Thymus (tissue), 11 donors: ENCODE data around the gene LAP3. TPM values are rescaled to one million over a fixed set of nuclear protein-coding genes. Genes with fewer than 3 reads are reported as not detected.

Source experiments
- DNase-seq, 9 donors: peaks; one replicate each; pipeline ENCODE4 v3.0.0-alpha.2; 2013; ENCODE audit warnings: low spot score in 9 of 9, low read depth in 6 of 9, missing footprints in 1 of 9
- H3K27ac ChIP-seq, 2 donors: one replicate each; pipeline ENCODE4 v1.5.1; 2013; ENCODE audit warnings: control low read depth in 1 of 2, low read depth in 1 of 2, low read length in 1 of 2, mild to moderate bottlenecking in 1 of 2, moderate library complexity in 1 of 2
- H3K27me3 ChIP-seq, 2 donors: one replicate each; pipeline ENCODE4 v1.5.1; 2013; ENCODE audit warnings: low read length in 1 of 2; ENCODE audit not compliant: control insufficient read depth in 2 of 2, insufficient read depth in 1 of 2
- H3K36me3 ChIP-seq, 2 donors: one replicate each; pipeline ENCODE4 v1.5.1; 2013; ENCODE audit warnings: low read length in 1 of 2, mild to moderate bottlenecking in 1 of 2, moderate library complexity in 1 of 2; ENCODE audit not compliant: control insufficient read depth in 2 of 2, insufficient read depth in 2 of 2
- H3K4me1 ChIP-seq, 2 donors: one replicate each; pipeline ENCODE4 v1.5.1; 2013; ENCODE audit warnings: low read length in 2 of 2; ENCODE audit not compliant: control insufficient read depth in 2 of 2, insufficient read depth in 2 of 2
- H3K4me3 ChIP-seq, 2 donors: one replicate each; pipeline ENCODE4 v1.5.1; 2013; ENCODE audit warnings: low read length in 2 of 2, control low read depth in 1 of 2, mild to moderate bottlenecking in 1 of 2
- H3K9me3 ChIP-seq, 2 donors: one replicate each; pipeline ENCODE4 v1.5.1; 2013; ENCODE audit warnings: low read length in 1 of 2, mild to moderate bottlenecking in 1 of 2; ENCODE audit not compliant: control insufficient read depth in 2 of 2, insufficient read depth in 1 of 2
- WGBS: extraction: QIAGEN DNeasy Blood & Tissue Kit; methylation state at CpG from one replicate; pipeline ENCODE4 v1.1.7; 2013; 5-methylcytosine and 5-hydroxymethylcytosine counted together
- polyA plus RNA-seq: library from polyadenylated mRNA; stranded (reverse); fragments of 200-250 nt; gene quantifications from one replicate; pipeline ENCODE4 v1.2.3, GENCODE V29; 2013
- total RNA-seq: library from RNA; stranded (reverse); fragments of 120-200 nt; gene quantifications from one replicate; pipeline ENCODE4 v1.2.4, GENCODE V29; 2013
- donor health status: healthy.

LAP3 gene
- total and polyA plus RNA-seq, 2 donors: 105 to 130 TPM

- no peak overlapping the region for H3K27ac ChIP-seq
These were observed 32.8 kb upstream of the LAP3 start for GRCh38 chr4:17544205-17544604.

DNA sequence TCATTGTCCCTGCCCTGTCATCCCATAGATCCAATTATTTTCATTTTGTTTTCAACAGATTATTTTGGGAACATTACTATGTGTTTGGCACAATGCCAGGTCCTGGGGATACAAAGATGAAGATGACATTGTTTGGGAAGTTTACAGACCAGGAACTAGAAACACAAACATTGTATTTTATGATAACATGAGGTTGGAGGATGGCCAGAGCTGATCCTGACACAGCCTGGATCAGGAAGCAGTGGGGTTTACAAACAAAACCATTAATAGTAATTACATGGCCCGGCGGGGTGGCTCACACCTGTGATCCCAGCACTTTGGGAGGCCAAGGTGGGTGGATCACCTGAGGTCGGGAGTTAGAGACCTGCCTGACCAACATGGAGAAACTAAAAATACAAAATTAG is 32.2 kb upstream of the LAP3 start:
- Histone ChIP-seq H3K27ac (no peak overlapping the region), H3K9me3 (no peaks in the 10 kb centered on the region), H3K4me1 (no peaks in the 10 kb centered on the region), H3K27me3 (peaks cover 0 to 2% of the 10 kb centered on the region in 2 donors), H3K4me3 (no peak overlapping the region), H3K36me3 (no peaks in the 10 kb centered on the region)
- DNase-seq: no peak
- 67% methylated on average over 3 of the region's 3 CpGs for WGBS

More at GRCh38 chr4:17544205-17544604, 32.8 kb upstream of the LAP3 start:
- peaks cover 0 to 2% of the 10 kb centered on the region in 2 donors for H3K27me3 ChIP-seq
- no peaks in the 10 kb centered on the region for H3K36me3 ChIP-seq
- H3K9me3 ChIP-seq: no peaks in the 10 kb centered on the region
- no peaks in the 10 kb centered on the region for H3K4me1 ChIP-seq
- DNase-seq: no peak
- H3K4me3 ChIP-seq: no peak overlapping the region
- WGBS: 75% methylated on average over 6 of the region's 6 CpGs

- Histone ChIP-seq H3K27ac (no peak overlapping the region), H3K36me3 (no peaks in the 10 kb centered on the region), H3K27me3 (peaks cover 0 to 1% of the 10 kb centered on the region in 2 donors), H3K4me1 (no peaks in the 10 kb centered on the region), H3K4me3 (no peak overlapping the region), H3K9me3 (no peaks in the 10 kb centered on the region)
- no peak for DNase-seq
- 82% methylated on average over 11 of the region's 11 CpGs for WGBS
These were observed 31.4 kb upstream of the LAP3 start for GRCh38 chr4:17545374-17546140.

- Histone ChIP-seq H3K9me3 (no peaks in the 10 kb centered on the region), H3K27me3 (no peaks in the 10 kb centered on the region), H3K36me3 (no peaks in the 10 kb centered on the region), H3K4me3 (no peak overlapping the region), H3K27ac (no peak overlapping the region), H3K4me1 (no peaks in the 10 kb centered on the region)
- no peak for DNase-seq
- WGBS: 97% methylated on average over 10 of the region's 10 CpGs
These were observed 30.8 kb upstream of the LAP3 start for GRCh38 chr4:17546222-17546621.

DNA sequence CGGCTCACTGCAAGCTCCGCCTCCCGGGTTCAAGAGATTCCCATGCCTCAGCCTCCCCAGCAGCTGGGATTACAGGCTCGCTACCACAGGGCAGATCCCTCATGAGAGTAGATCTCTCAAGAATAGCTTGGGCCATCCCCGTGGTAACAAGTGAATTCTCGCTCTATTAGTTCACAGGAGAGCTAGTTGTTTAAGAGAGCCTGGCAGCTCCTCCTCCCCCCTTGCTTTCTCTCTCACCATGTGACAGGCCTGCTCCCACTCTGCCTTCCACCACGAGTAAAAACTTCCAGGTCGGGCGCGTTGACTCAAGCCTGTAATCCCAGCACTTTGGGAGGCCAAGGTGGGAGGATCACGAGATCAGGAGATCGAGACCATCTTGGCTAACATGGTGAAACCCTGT is 30.3 kb upstream of the LAP3 start:
- Histone ChIP-seq H3K4me3 (no peak overlapping the region), H3K4me1 (no peaks in the 10 kb centered on the region), H3K9me3 (no peaks in the 10 kb centered on the region), H3K36me3 (no peaks in the 10 kb centered on the region), H3K27ac (no peak overlapping the region), H3K27me3 (peaks cover 0 to 4% of the 10 kb centered on the region in 2 donors)
- WGBS: 96% methylated on average over 12 of the region's 12 CpGs
- no peak for DNase-seq

DNA sequence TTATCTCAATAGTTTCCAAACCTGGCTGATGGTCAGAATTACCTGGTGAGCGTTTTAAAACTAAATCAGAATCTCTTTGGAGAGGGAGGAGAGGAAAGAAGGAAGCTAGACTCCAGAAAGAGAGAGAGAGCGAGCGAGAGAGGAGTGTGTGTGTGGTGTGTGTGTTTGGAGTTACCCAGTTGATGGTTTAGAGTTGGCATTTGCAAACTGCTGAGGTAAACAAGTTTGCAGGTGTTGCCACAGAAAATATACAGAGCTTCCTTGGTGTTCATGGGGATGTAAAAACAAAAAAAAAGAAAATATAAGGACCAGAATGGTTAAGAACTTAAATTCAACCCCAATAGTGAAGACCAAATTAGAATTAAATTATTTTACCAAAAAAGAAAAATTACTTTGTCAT is 26.4 kb upstream of the LAP3 start:
- H3K9me3 ChIP-seq: no peaks in the 10 kb centered on the region
- H3K36me3 ChIP-seq: no peaks in the 10 kb centered on the region
- no peak overlapping the region for H3K4me3 ChIP-seq
- H3K27ac ChIP-seq: no peak overlapping the region
- H3K27me3 ChIP-seq: peaks cover 0 to 4% of the 10 kb centered on the region in 2 donors
- WGBS: 95% methylated on average over 3 of the region's 3 CpGs
- no peaks in the 10 kb centered on the region for H3K4me1 ChIP-seq
- DNase-seq: no peak

DNA sequence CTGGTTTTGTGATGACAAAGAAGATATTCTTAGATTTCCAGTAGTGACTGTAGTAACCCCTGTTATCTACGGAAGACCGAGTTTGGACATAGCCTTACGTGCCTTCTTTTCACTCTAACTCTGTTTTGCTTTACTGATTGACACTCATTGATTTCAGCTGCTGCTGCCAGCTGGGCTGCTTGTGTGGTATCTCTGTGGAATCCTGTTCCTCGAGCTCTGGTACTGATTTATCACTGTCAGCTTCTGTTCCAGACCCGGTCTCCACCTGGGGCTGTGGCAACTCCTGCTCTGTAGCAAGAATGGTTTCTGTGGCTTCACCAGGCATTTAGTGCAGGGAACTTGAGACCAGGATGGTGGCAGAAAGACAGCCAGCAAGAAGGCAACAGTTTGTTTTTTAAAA is 24.6 kb upstream of the LAP3 start:
- Histone ChIP-seq H3K36me3 (no peaks in the 10 kb centered on the region), H3K4me3 (no peak overlapping the region), H3K4me1 (no peaks in the 10 kb centered on the region), H3K9me3 (no peaks in the 10 kb centered on the region), H3K27me3 (peaks cover 0 to 4% of the 10 kb centered on the region in 2 donors), H3K27ac (no peak overlapping the region)
- 81% methylated on average over 5 of the region's 5 CpGs for WGBS
- no peak for DNase-seq

GRCh38 chr4:17554568-17554967 is 22.4 kb upstream of the LAP3 start:
- H3K4me3 ChIP-seq: no peak overlapping the region
- WGBS: 85% methylated on average over 4 of the region's 4 CpGs
- no peak for DNase-seq
- H3K27ac ChIP-seq: no peak overlapping the region
- peaks cover 0 to 4% of the 10 kb centered on the region in 2 donors for H3K27me3 ChIP-seq
- no peaks in the 10 kb centered on the region for H3K4me1 ChIP-seq
- H3K36me3 ChIP-seq: no peaks in the 10 kb centered on the region
- H3K9me3 ChIP-seq: no peaks in the 10 kb centered on the region

GRCh38 chr4:17556498-17556897 is 20.5 kb upstream of the LAP3 start:
- H3K36me3 ChIP-seq: no peaks in the 10 kb centered on the region
- no peaks in the 10 kb centered on the region for H3K4me1 ChIP-seq
- H3K9me3 ChIP-seq: no peaks in the 10 kb centered on the region
- DNase-seq: no peak
- H3K27ac ChIP-seq: no peak overlapping the region
- H3K27me3 ChIP-seq: peaks cover 0 to 2% of the 10 kb centered on the region in 2 donors
- no peak overlapping the region for H3K4me3 ChIP-seq
